Cardiac muscle cell (in vitro differentiated cells and primary cell): ENCODE results near the gene FHL1. TPM values are rescaled to one million over a fixed set of nuclear protein-coding genes. Genes with fewer than 3 reads are reported as not detected.

Experiments used
- DNase-seq, 2 donors: peaks; one replicate each; pipeline versions ENCODE4 v3.0.0 to v3.0.0-alpha.2; 2010 to 2017; ENCODE audit warnings: low read depth in 1 of 2, low spot score in 1 of 2
- H3K27ac ChIP-seq: fragments of 200-600 bp; sonication (generic); 2 replicates; pipeline ENCODE4 v1.5.1; 2016
- H3K27me3 ChIP-seq: fragments of 200-600 bp; sonication (generic); 2 replicates; pipeline ENCODE4 v1.6.0; 2016; ENCODE audit warnings: control low read depth
- H3K36me3 ChIP-seq: fragments of 200-600 bp; sonication (generic); 2 replicates; pipeline ENCODE4 v1.5.1; 2016; ENCODE audit warnings: control low read depth
- H3K4me1 ChIP-seq: fragments of 200-600 bp; sonication (generic); 2 replicates; pipeline ENCODE4 v1.8.1; 2017; ENCODE audit warnings: low read depth, mild to moderate bottlenecking, mixed run types
- H3K4me3 ChIP-seq: fragments of 200-600 bp; sonication (generic); 2 replicates; pipeline ENCODE4 v1.5.1; 2016; ENCODE audit warnings: mild to moderate bottlenecking
- H3K9me3 ChIP-seq: fragments of 200-600 bp; sonication (generic); 2 replicates; pipeline ENCODE4 v1.5.1; 2017; ENCODE audit warnings: low read depth, mild to moderate bottlenecking, control low read depth
- polyA plus RNA-seq: library from polyadenylated mRNA; unstranded; fragments of >200 nt; fragmentation: Nextera tagmentation; extraction: Ambion mirVana; gene quantifications from 2 replicates; pipeline ENCODE4 v1.2.1, GENCODE V29; 2016
- total RNA-seq: library from RNA; depleted of rRNA; stranded (reverse); fragments of >200 nt; gene quantifications from 2 replicates; pipeline ENCODE4 v1.2.3, GENCODE V29; 2016
- TF ChIP-seq, protein P1 (sequence below): IDR thresholded peaks from 2 replicates; pipeline ENCODE4 v1.5.1; 2012; ENCODE audit warnings: low read depth, mild to moderate bottlenecking, low read length

FHL1 gene
- total and polyA plus RNA-seq, 2 experiments from 2014 or later, result 23.5 to 38.9 TPM

DNA sequence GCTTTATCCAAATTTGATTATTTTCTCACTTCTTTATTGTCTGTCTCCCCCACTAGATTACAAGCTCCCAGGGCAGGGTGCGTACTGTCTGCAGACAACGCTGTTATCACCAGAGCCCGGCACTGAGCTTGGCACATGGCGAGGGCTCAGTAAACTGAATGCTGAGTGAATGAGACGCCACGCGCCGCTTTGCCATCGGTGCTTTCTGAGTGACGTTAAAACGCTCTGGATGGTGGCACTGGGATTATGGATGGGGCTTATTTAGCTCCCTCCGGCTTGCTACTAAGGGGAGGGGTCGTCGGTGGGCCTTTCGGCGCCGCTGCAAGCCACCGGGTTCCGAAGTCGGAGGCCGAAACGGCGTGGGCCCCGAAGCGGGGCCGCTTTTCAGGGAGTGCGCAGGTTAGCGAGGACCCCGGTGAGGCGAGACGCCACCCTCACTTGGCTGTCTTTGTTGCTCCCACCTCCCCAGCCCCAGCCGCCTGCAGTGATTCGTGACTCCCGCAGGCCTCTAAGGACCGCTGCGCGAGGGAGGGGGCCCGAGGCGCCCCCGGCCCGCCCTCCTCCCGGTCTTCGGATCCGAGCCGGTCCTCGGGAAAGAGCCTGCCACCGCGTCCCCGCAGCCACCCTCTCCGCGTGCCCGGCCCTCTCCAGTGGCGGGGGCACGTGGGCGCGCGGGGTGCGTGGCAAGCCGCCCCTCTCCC, 569 bp upstream of the FHL1 start:
- Histone ChIP-seq H3K36me3 (no peaks in the 10 kb centered on the region), H3K27me3 (no peaks in the 10 kb centered on the region), H3K27ac (no peak overlapping the region), H3K9me3 (no peaks in the 10 kb centered on the region), H3K4me3 (peak overlapping the region; percentile 84), H3K4me1 (no peaks in the 10 kb centered on the region)
- DNase-seq, result peak in 1 of 2 donors; percentile 49
- TF ChIP-seq, protein P1, sequence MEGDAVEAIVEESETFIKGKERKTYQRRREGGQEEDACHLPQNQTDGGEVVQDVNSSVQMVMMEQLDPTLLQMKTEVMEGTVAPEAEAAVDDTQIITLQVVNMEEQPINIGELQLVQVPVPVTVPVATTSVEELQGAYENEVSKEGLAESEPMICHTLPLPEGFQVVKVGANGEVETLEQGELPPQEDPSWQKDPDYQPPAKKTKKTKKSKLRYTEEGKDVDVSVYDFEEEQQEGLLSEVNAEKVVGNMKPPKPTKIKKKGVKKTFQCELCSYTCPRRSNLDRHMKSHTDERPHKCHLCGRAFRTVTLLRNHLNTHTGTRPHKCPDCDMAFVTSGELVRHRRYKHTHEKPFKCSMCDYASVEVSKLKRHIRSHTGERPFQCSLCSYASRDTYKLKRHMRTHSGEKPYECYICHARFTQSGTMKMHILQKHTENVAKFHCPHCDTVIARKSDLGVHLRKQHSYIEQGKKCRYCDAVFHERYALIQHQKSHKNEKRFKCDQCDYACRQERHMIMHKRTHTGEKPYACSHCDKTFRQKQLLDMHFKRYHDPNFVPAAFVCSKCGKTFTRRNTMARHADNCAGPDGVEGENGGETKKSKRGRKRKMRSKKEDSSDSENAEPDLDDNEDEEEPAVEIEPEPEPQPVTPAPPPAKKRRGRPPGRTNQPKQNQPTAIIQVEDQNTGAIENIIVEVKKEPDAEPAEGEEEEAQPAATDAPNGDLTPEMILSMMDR, result no peak

DNA sequence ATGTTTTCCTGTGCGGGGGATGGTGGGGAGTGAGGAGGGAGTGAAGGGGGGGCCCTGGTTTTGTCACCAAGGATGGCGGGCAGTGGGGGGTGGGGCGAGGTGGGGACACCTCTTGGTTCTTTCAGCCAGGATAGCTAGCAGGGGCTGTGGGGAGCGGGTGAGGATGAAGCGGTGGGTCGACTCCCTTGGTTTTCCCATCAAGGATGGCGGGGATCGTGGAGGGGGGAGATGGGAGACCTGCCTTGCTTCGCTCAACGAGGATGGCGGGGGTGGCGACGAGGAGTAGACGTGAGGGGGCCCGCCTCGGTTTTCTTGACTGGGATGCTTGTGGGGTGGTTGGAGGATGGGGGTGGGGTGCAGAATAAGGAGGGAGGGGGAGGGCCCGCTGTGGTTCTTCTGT, 643 bp downstream of the FHL1 start:
- peak overlapping the region; percentile 84 for H3K4me3 ChIP-seq
- no peaks in the 10 kb centered on the region for H3K27me3 ChIP-seq
- no peaks in the 10 kb centered on the region for H3K4me1 ChIP-seq
- TF ChIP-seq, protein P1, result no peak
- no peaks in the 10 kb centered on the region for H3K9me3 ChIP-seq
- H3K36me3 ChIP-seq, result no peaks in the 10 kb centered on the region
- DNase-seq, result no peak
- no peak overlapping the region for H3K27ac ChIP-seq

DNA sequence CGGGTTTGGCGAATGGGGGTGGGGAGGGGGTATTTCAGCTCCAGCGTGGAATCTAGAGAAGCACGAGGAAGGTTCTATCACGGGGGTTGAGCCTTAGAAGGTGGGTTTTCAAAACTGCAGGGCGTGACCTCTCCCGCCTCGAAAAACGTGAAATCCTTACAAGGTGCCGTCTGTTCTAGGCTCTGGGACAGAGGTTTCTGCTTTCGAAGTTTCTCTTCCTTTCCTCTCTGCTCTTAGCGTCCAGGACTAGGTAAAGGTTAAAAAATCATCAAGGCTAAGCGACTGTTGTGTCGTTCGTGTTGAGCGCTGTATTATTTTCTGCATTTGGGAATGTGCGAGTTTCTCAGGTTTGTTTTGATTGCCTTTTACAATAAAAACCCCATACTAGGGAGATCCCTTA, 1.1 kb downstream of the FHL1 start:
- TF ChIP-seq, protein P1, result no peak
- no peak overlapping the region for H3K27ac ChIP-seq

DNA sequence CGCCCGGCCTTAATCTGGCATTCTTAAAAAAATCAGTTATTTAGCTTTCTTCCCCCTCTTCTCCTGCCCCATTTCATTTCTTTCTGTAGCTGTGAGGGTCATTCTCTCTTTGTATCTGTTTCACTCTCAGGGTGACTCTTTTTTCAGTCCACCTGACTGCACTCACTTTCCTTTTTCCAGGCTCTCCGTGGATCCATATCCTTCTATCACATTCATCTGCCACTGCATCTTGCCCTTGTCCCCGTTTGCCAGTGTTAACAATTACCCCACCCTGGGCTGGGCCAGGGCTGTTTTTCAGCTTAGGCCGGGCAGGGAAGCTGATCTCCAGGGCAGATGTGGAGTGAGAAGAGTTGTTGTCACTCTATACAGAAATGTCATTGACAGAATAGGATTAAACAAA, 7.7 kb downstream of the FHL1 start:
- Histone ChIP-seq H3K4me1 (no peaks in the 10 kb centered on the region), H3K9me3 (no peaks in the 10 kb centered on the region), H3K4me3 (no peak overlapping the region), H3K27me3 (no peaks in the 10 kb centered on the region), H3K27ac (no peak overlapping the region), H3K36me3 (no peaks in the 10 kb centered on the region)
- no peak for DNase-seq
- TF ChIP-seq, protein P1, result no peak

More for the DNA sequence above, 1.1 kb downstream of the FHL1 start:
- Histone ChIP-seq H3K9me3 (no peaks in the 10 kb centered on the region), H3K4me3 (peak overlapping the region; percentile 84), H3K27me3 (no peaks in the 10 kb centered on the region), H3K4me1 (no peaks in the 10 kb centered on the region), H3K36me3 (no peaks in the 10 kb centered on the region)
- no peak for DNase-seq

DNA sequence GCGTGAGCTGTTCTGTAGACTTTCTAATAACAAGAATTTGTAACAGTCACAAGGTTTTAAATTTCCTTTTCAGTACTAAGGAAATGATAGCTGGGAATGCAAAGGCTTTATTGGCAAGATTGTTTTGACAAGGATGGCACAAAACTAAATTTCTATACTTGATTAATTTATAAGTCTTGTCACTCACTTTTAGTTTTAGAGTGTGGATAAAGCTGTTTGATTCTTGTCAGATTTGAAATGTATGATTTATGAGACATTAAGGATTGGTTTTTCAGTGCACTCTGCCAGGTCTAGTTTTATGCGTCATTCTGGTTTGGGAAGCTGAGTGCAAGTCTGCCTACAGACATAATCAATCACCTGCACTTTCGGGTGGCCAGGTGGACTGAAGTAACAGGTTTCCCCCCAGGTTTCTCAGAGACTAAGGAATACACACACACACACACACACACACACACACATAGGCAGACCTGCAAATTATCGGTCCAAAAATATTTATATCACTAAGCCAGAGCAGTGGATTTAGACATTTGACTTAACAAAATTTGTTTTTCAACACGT, 9.3 kb downstream of the FHL1 start:
- DNase-seq, result no peak
- H3K4me3 ChIP-seq, result no peak overlapping the region
- H3K9me3 ChIP-seq, result no peaks in the 10 kb centered on the region
- H3K36me3 ChIP-seq, result no peaks in the 10 kb centered on the region
- no peaks in the 10 kb centered on the region for H3K27me3 ChIP-seq
- no peak overlapping the region for H3K27ac ChIP-seq
- TF ChIP-seq, protein P1, result no peak
- H3K4me1 ChIP-seq, result no peaks in the 10 kb centered on the region
